GM12865 (cell line): ENCODE results near the gene NKAIN1.

ENCODE experiments used
- DNase-seq: peaks from one replicate; pipeline ENCODE4 v3.0.0; 2010; ENCODE audit warnings: low read depth
- H3K4me3 ChIP-seq: 2 replicates; pipeline ENCODE4 v1.5.1; 2011; ENCODE audit warnings: mild to moderate bottlenecking, low read depth, low read length, control low read depth
- TF ChIP-seq, protein P1 (sequence below): IDR thresholded peaks from 2 replicates; pipeline ENCODE4 v1.5.1; 2011; ENCODE audit warnings: low read length, control low read depth, low read depth, inconsistent platforms; ENCODE audit not compliant: insufficient read depth; ENCODE audit errors: missing control alignments

Gene NKAIN1

DNA sequence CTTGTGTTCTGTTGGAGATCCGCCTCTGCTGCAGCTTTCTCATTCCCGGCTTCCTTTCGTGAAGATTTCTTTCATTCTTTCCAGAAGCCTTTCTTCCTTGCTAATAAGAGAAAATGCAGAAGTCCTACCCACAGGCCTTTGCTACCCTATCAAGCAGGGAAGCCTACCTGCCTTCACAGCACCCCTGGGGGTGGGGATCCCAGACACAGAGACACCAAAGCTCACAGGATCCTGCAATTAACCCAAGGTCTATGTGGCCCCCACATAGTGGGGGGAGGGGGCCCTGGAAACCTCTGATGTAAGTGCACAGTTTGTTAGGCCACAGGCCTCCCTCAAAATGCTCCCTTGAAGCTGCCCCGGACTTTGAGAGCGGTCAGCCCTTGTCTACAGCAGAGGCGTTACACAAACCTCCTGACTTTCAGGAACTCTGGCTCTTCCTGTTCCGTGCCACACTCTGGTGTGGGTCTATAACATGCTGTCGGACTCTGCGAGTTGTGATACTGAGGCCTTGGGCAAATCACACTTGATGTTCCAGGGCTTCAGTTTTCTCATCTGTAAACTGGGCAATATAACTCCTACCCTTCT lies 31.2 kb downstream of the NKAIN1 start:
- DNase-seq, result no peak
- no peak overlapping the region for H3K4me3 ChIP-seq
- TF ChIP-seq, protein P1, sequence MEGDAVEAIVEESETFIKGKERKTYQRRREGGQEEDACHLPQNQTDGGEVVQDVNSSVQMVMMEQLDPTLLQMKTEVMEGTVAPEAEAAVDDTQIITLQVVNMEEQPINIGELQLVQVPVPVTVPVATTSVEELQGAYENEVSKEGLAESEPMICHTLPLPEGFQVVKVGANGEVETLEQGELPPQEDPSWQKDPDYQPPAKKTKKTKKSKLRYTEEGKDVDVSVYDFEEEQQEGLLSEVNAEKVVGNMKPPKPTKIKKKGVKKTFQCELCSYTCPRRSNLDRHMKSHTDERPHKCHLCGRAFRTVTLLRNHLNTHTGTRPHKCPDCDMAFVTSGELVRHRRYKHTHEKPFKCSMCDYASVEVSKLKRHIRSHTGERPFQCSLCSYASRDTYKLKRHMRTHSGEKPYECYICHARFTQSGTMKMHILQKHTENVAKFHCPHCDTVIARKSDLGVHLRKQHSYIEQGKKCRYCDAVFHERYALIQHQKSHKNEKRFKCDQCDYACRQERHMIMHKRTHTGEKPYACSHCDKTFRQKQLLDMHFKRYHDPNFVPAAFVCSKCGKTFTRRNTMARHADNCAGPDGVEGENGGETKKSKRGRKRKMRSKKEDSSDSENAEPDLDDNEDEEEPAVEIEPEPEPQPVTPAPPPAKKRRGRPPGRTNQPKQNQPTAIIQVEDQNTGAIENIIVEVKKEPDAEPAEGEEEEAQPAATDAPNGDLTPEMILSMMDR, result no peak

DNA sequence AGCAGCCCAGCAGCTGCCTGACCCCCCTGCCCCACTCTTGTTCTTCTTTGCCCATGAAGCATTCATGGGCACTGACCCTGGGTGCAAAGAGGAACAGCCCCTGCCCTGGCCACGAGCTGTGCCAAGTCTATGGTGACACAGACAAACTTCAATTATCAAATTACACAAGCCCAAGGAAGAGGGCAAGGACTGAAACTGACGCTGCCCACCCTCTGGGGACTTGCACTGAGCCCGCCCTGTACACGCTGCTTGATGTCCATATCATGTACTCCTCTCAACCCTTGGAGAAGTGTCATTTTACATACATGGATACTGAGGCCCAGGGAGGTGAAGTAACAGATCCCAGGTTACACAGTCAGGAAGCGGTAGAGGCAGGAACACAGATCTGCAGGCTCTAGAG lies 32.1 kb downstream of the NKAIN1 start:
- DNase-seq, result no peak
- no peak overlapping the region for H3K4me3 ChIP-seq
- TF ChIP-seq, protein P1, result no peak

DNA sequence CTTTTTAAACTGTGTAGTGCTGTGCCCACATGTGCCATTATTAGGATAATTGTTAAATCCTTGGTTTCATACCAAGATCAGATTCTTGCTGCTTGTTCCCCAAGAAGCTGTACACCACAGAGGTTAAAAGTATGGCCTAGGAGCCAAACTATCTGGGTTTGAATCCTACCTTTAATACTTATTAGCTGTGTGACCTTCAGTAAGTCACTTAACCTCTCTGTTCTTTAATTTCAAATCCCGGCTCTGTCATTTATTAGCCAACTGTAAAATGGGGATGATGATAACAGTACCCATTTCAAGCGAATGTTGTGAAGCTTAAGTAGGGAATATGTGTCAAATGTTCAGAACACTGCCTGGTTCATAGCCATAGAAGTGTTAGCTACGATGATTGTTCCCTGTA lies 32.6 kb downstream of the NKAIN1 start:
- no peak overlapping the region for H3K4me3 ChIP-seq
- DNase-seq, result no peak
- TF ChIP-seq, protein P1, result no peak

DNA sequence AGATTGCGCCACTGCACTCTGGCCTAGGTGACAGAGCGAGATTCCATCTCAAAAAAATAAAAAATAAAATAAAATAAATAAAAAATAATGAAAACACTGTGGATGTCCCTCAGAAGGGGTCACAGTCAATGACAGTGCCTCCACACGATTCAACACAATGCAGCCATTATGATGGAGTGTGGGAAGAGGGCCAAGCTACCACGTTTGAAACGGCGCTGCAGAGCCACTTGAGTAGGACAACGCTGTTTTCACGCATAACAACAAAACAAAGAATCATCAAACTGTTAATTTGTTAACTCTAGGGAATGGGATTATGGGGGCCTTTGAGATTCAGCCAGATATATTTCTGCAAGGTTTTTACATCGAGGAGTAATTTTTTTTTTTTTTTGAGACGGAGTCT lies 36.5 kb downstream of the NKAIN1 start:
- TF ChIP-seq, protein P1, result no peak
- H3K4me3 ChIP-seq, result no peak overlapping the region
- DNase-seq, result no peak

DNA sequence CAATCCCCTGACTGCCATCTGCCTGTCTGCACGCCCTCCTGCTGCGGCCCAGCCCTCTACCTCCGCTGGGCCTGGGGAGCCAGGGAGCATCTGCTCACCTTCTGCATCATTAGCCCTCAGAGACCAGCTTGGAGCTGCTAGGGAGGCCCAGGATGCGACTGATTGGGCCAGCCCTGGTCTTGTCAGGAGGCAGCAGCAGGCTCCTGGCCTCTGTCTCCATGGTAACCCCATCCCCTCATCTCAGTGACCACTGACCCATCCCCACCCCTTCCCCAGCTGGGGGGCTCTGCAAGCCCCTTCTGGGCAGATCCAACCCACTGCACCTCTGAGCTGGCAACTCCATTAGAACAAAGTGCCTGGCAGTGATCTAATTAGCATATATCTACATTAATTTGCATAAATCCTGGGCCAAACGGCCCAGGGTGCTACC lies 37.7 kb downstream of the NKAIN1 start:
- H3K4me3 ChIP-seq, result no peak overlapping the region
- TF ChIP-seq, protein P1, result no peak
- no peak for DNase-seq

DNA sequence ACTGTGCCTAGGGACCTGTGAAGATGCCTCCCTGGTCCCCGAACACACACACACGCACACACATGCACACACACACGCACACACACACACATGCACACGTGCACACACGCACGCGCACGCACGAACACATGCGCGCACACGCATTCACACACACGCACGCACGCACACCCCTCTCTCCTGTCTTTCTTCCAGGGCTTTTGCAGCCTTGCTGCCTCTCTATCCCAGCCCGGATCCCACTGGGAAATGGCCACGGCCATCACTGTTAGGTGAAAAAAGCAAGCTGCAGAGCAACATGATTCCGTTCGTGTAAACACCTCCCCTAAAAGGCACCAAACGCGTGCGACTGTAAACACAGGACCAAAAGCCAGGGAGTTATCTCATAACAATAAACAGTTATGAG lies 39.7 kb downstream of the NKAIN1 start:
- DNase-seq, result no peak
- TF ChIP-seq, protein P1, result no peak
- no peak overlapping the region for H3K4me3 ChIP-seq

DNA sequence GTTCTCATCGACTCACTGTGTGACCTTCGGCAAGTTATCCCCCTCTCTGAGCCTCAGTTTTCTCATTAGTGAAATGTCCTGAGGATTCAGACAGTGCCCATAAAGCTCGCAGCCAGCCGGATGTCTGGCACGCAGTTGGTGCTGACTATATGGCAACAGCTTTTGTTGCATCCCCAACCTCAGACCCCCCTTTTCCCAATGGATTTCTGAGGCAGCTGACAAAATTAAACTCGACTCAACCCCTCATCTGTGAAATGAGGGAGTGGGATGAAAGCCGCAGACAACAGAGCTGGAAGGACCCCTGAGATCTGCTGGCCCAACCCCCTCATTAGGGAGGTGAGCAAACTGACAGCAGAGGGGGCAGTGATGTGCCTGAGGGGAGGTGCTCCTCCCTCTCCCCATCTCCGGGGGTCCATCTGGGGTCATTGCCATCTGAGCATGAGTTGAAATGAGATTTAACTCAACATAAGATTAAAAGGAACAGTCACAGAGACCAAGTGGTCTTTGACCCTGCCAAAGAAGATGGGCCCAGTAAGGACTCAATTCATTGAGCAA lies 40.4 kb downstream of the NKAIN1 start:
- no peak for DNase-seq
- TF ChIP-seq, protein P1, result no peak
- H3K4me3 ChIP-seq, result no peak overlapping the region
